ENCODE results near the gene LETMD1.

LETMD1 gene

GRCh38 chr12:51025836-51026638, 22.1 kb upstream of the LETMD1 start, which contains the start of gene SLC11A2:
SLC11A2 (minus strand) TSS chr12:51026384; CDS start chr12:51010728, 15,656 bp downstream.
- DNase-seq (ENCODE audit: low spot score), result peak; percentile 99

GRCh38 chr12:51027342-51027835, 20.7 kb upstream of the LETMD1 start:
- no peak for DNase-seq (ENCODE audit: low spot score)

- no peak for DNase-seq (ENCODE audit: low spot score)
These were observed 19.9 kb upstream of the LETMD1 start for GRCh38 chr12:51028126-51028812.

- DNase-seq (ENCODE audit: low spot score), result no peak
These were observed 19.3 kb upstream of the LETMD1 start for GRCh38 chr12:51028813-51029150.

GRCh38 chr12:51033048-51033447, 15.1 kb upstream of the LETMD1 start:
- no peak for DNase-seq (ENCODE audit: low spot score)

- no peak for DNase-seq (ENCODE audit: low spot score)
These were observed 14.6 kb upstream of the LETMD1 start for GRCh38 chr12:51033457-51034089.

- DNase-seq (ENCODE audit: low spot score), result no peak
These were observed 11.8 kb upstream of the LETMD1 start for GRCh38 chr12:51036279-51036678.

GRCh38 chr12:51048661-51049251, 629 bp downstream of the LETMD1 start:
- DNase-seq (ENCODE audit: low spot score), result no peak

- DNase-seq (ENCODE audit: low spot score), result no peak
These were observed 1.4 kb downstream of the LETMD1 start for GRCh38 chr12:51049525-51049924.

GRCh38 chr12:51051787-51052186, 3.7 kb downstream of the LETMD1 start:
- no peak for DNase-seq (ENCODE audit: low spot score)

- no peak for DNase-seq (ENCODE audit: low spot score)
These were observed 6.9 kb downstream of the LETMD1 start for GRCh38 chr12:51055060-51055459.

GRCh38 chr12:51056242-51056641, 8.1 kb downstream of the LETMD1 start:
- peak; percentile 48 for DNase-seq (ENCODE audit: low spot score)

- DNase-seq (ENCODE audit: low spot score), result no peak
These were observed 11.0 kb downstream of the LETMD1 start for GRCh38 chr12:51059086-51059485.

GRCh38 chr12:51062631-51063397, 14.7 kb downstream of the LETMD1 start:
- no peak for DNase-seq (ENCODE audit: low spot score)

- DNase-seq (ENCODE audit: low spot score), result no peak
These were observed 17.4 kb downstream of the LETMD1 start for GRCh38 chr12:51065530-51065929.

GRCh38 chr12:51067229-51067628, 19.1 kb downstream of the LETMD1 start:
- no peak for DNase-seq (ENCODE audit: low spot score)

- no peak for DNase-seq (ENCODE audit: low spot score)
These were observed 19.6 kb downstream of the LETMD1 start for GRCh38 chr12:51067771-51068170.

GRCh38 chr12:51070004-51070403, 21.9 kb downstream of the LETMD1 start:
- no peak for DNase-seq (ENCODE audit: low spot score)

- DNase-seq (ENCODE audit: low spot score), result no peak
These were observed 23.5 kb downstream of the LETMD1 start for GRCh38 chr12:51071663-51072062.

- no peak for DNase-seq (ENCODE audit: low spot score)
These were observed 27.3 kb downstream of the LETMD1 start for GRCh38 chr12:51075390-51075789.

GRCh38 chr12:51076236-51076930, 28.3 kb downstream of the LETMD1 start:
- no peak for DNase-seq (ENCODE audit: low spot score)
